Karpas-422 (cell line): ENCODE measurements around the gene IGLL5. TPM values are rescaled to one million over a fixed set of nuclear protein-coding genes. Genes with fewer than 3 reads are reported as not detected.

Source experiments
- DNase-seq: peaks from one replicate; pipeline ENCODE4 v3.0.0-alpha.2; 2015
- H2AFZ ChIP-seq: fragments of 200-600 bp; sonication (generic); 2 replicates; pipeline ENCODE4 v1.6.1; 2014; ENCODE audit warnings: antibody characterized with exemption, low read length, mixed read lengths
- H3K27ac ChIP-seq: fragments of 200-600 bp; sonication (generic); 2 replicates; pipeline ENCODE4 v1.5.1; 2014; ENCODE audit warnings: mild to moderate bottlenecking, low read length, moderate library complexity
- H3K27me3 ChIP-seq: fragments of 200-600 bp; sonication (generic); 2 replicates; pipeline ENCODE4 v1.6.1; 2014; ENCODE audit warnings: low read length, mixed read lengths
- H3K36me3 ChIP-seq: fragments of 200-600 bp; sonication (generic); 2 replicates; pipeline ENCODE4 v1.6.1; 2014; ENCODE audit warnings: low read length, mixed read lengths; ENCODE audit not compliant: insufficient read depth
- H3K4me1 ChIP-seq: fragments of 200-600 bp; sonication (generic); 2 replicates; pipeline ENCODE4 v1.6.1; 2014; ENCODE audit warnings: mild to moderate bottlenecking, low read length, mixed read lengths
- H3K4me2 ChIP-seq: fragments of 200-600 bp; sonication (generic); 2 replicates; pipeline ENCODE4 v1.6.1; 2014; ENCODE audit warnings: low read length, low read depth, mild to moderate bottlenecking; ENCODE audit not compliant: poor library complexity, severe bottlenecking
- H3K4me3 ChIP-seq: fragments of 200-600 bp; sonication (generic); 2 replicates; pipeline ENCODE4 v1.5.1; 2014; ENCODE audit warnings: mild to moderate bottlenecking, antibody characterized with exemption, low read length, mixed read lengths
- H3K79me2 ChIP-seq: fragments of 200-600 bp; sonication (generic); 2 replicates; pipeline ENCODE4 v1.6.1; 2014; ENCODE audit warnings: mild to moderate bottlenecking, low read length, mixed read lengths
- H3K9ac ChIP-seq: fragments of 200-600 bp; sonication (generic); 2 replicates; pipeline ENCODE4 v1.6.0; 2014; ENCODE audit warnings: low read length
- H3K9me2 ChIP-seq: fragments of 200-600 bp; sonication (generic), shearing (Covaris generic); replicated peaks from 2 replicates; pipeline ENCODE4 v1.6.0; 2014; ENCODE audit warnings: mild to moderate bottlenecking, low read length, moderate library complexity; ENCODE audit not compliant: insufficient read depth
- H3K9me3 ChIP-seq: fragments of 300-700, 200-600 bp; sonication (generic); 2 replicates; pipeline ENCODE4 v1.6.1; 2014; ENCODE audit warnings: low read length, mixed read lengths
- H4K20me1 ChIP-seq: fragments of 200-600 bp; sonication (generic); 2 replicates; pipeline ENCODE4 v1.6.1; 2014; ENCODE audit warnings: mild to moderate bottlenecking, antibody characterized with exemption, low read length, low read depth; ENCODE audit not compliant: insufficient read depth
- total RNA-seq: library from RNA; depleted of rRNA; stranded (reverse); fragments of >200 nt; shearing (Covaris generic); gene quantifications from 2 replicates; pipeline ENCODE4 v1.2.3, GENCODE V29; 2014; ENCODE audit warnings: low replicate concordance

IGLL5 gene
- total RNA-seq, 1 experiment from 2014 or later = 1.1 TPM

GRCh38 chr22:22911327-22912134 is 23.9 kb downstream of the IGLL5 start:
- H3K4me3 ChIP-seq = no peak overlapping the region
- no peaks in the 10 kb centered on the region for H3K9me3 ChIP-seq
- peaks cover 50% of the 10 kb centered on the region; the same call in 1 of the 2 replicates for H4K20me1 ChIP-seq
- no peak overlapping the region for H2AFZ ChIP-seq
- H3K27me3 ChIP-seq = no peaks in the 10 kb centered on the region
- DNase-seq = no peak
- no peak overlapping the region for H3K27ac ChIP-seq
- H3K9ac ChIP-seq = no peak overlapping the region
- no peaks in the 10 kb centered on the region for H3K79me2 ChIP-seq
- no peak overlapping the region for H3K4me2 ChIP-seq
- H3K4me1 ChIP-seq = peaks cover 24% of the 10 kb centered on the region
- H3K9me2 ChIP-seq = no peaks in the 10 kb centered on the region
- no peaks in the 10 kb centered on the region for H3K36me3 ChIP-seq

- no peaks in the 10 kb centered on the region for H3K36me3 ChIP-seq
- no peak for DNase-seq
- no peaks in the 10 kb centered on the region for H3K79me2 ChIP-seq
- H3K27ac ChIP-seq = no peak overlapping the region
- no peak overlapping the region for H3K4me3 ChIP-seq
- H3K9me3 ChIP-seq = no peaks in the 10 kb centered on the region
- H2AFZ ChIP-seq = no peak overlapping the region
- peaks cover 24% of the 10 kb centered on the region for H3K4me1 ChIP-seq
- H4K20me1 ChIP-seq = peaks cover 47% of the 10 kb centered on the region; the same call in 1 of the 2 replicates
- no peaks in the 10 kb centered on the region for H3K9me2 ChIP-seq
- H3K27me3 ChIP-seq = no peaks in the 10 kb centered on the region
- H3K4me2 ChIP-seq = no peak overlapping the region
- H3K9ac ChIP-seq = no peak overlapping the region
Measured at GRCh38 chr22:22912135-22912987, 24.7 kb downstream of the IGLL5 start.

GRCh38 chr22:22912988-22913253 is 25.3 kb downstream of the IGLL5 start:
- H3K36me3 ChIP-seq = no peaks in the 10 kb centered on the region
- H2AFZ ChIP-seq = no peak overlapping the region
- no peak overlapping the region for H3K9ac ChIP-seq
- no peak overlapping the region for H3K4me2 ChIP-seq
- H4K20me1 ChIP-seq = peaks cover 44% of the 10 kb centered on the region; the same call in 1 of the 2 replicates
- H3K79me2 ChIP-seq = no peaks in the 10 kb centered on the region
- H3K4me3 ChIP-seq = no peak overlapping the region
- H3K27ac ChIP-seq = no peak overlapping the region
- no peaks in the 10 kb centered on the region for H3K9me2 ChIP-seq
- peaks cover 24% of the 10 kb centered on the region for H3K4me1 ChIP-seq
- no peak for DNase-seq
- no peaks in the 10 kb centered on the region for H3K9me3 ChIP-seq
- no peaks in the 10 kb centered on the region for H3K27me3 ChIP-seq

- peak overlapping the region; percentile 20 for H3K4me2 ChIP-seq
- no peaks in the 10 kb centered on the region for H3K79me2 ChIP-seq
- H4K20me1 ChIP-seq = peaks cover 52% of the 10 kb centered on the region
- no peak overlapping the region for H2AFZ ChIP-seq
- H3K4me3 ChIP-seq = no peak overlapping the region
- H3K9me2 ChIP-seq = no peaks in the 10 kb centered on the region
- H3K9me3 ChIP-seq = no peaks in the 10 kb centered on the region
- H3K4me1 ChIP-seq = peaks cover 24% of the 10 kb centered on the region
- peak overlapping the region; percentile 38 for H3K9ac ChIP-seq
- H3K27ac ChIP-seq = no peak overlapping the region
- no peaks in the 10 kb centered on the region for H3K27me3 ChIP-seq
- DNase-seq = no peak
- no peaks in the 10 kb centered on the region for H3K36me3 ChIP-seq
Measured at GRCh38 chr22:22913989-22914388, 26.4 kb downstream of the IGLL5 start.

- no peaks in the 10 kb centered on the region for H3K79me2 ChIP-seq
- H3K36me3 ChIP-seq = no peaks in the 10 kb centered on the region
- DNase-seq = no peak
- H2AFZ ChIP-seq = no peak overlapping the region
- H3K9me2 ChIP-seq = no peaks in the 10 kb centered on the region
- H3K27me3 ChIP-seq = no peaks in the 10 kb centered on the region
- H3K27ac ChIP-seq = no peak overlapping the region
- H3K9ac ChIP-seq = peak overlapping the region; percentile 38
- peaks cover 52% of the 10 kb centered on the region for H4K20me1 ChIP-seq
- H3K4me2 ChIP-seq = peak overlapping the region; percentile 20
- no peaks in the 10 kb centered on the region for H3K9me3 ChIP-seq
- H3K4me3 ChIP-seq = no peak overlapping the region
- peaks cover 24% of the 10 kb centered on the region for H3K4me1 ChIP-seq
Measured at GRCh38 chr22:22914726-22915669, 27.4 kb downstream of the IGLL5 start.

GRCh38 chr22:22915670-22916035 is 28.0 kb downstream of the IGLL5 start:
- no peak overlapping the region for H3K4me3 ChIP-seq
- H3K79me2 ChIP-seq = no peaks in the 10 kb centered on the region
- H3K9me2 ChIP-seq = no peaks in the 10 kb centered on the region
- no peaks in the 10 kb centered on the region for H3K36me3 ChIP-seq
- no peak overlapping the region for H3K4me2 ChIP-seq
- no peak overlapping the region for H2AFZ ChIP-seq
- H3K4me1 ChIP-seq = peaks cover 22% of the 10 kb centered on the region
- H3K27me3 ChIP-seq = no peaks in the 10 kb centered on the region
- H3K27ac ChIP-seq = no peak overlapping the region
- no peaks in the 10 kb centered on the region for H3K9me3 ChIP-seq
- peaks cover 49% of the 10 kb centered on the region for H4K20me1 ChIP-seq
- no peak overlapping the region for H3K9ac ChIP-seq
- no peak for DNase-seq

GRCh38 chr22:22916215-22916951 is 28.8 kb downstream of the IGLL5 start:
- Histone ChIP-seq H4K20me1 (peaks cover 47% of the 10 kb centered on the region), H3K79me2 (no peaks in the 10 kb centered on the region), H3K36me3 (no peaks in the 10 kb centered on the region), H3K9ac (no peak overlapping the region), H3K4me1 (peaks cover 15% of the 10 kb centered on the region), H3K27ac (no peak overlapping the region), H3K4me3 (no peak overlapping the region), H3K9me3 (no peaks in the 10 kb centered on the region), H3K27me3 (no peaks in the 10 kb centered on the region), H3K9me2 (no peaks in the 10 kb centered on the region), H3K4me2 (no peak overlapping the region), H2AFZ (no peak overlapping the region)
- no peak for DNase-seq
